Esophagus muscularis mucosa (tissue), 4 donors: ENCODE results near the gene GRIK4. TPM values are rescaled to one million over a fixed set of nuclear protein-coding genes. Genes with fewer than 3 reads are reported as not detected.

ENCODE experiments used
- DNase-seq: peaks from one replicate; pipeline ENCODE4 v3.0.0-alpha.2; 2017; ENCODE audit errors: extremely low spot score
- H3K27ac ChIP-seq, 4 donors: fragments of 200-600 bp; sonication (generic); replicated peaks in 1 of 4; 1 replicate in 3 of 4; 2 replicates in 1 of 4; pipeline ENCODE4 v1.5.1; 2016 to 2019; ENCODE audit warnings: mild to moderate bottlenecking in 1 of 4
- H3K27me3 ChIP-seq, 4 donors: fragments of 200-600 bp; sonication (generic); one replicate each; pipeline versions ENCODE4 v1.5.1 to v1.6.0; 2016 to 2019
- H3K36me3 ChIP-seq, 4 donors: fragments of 200-600 bp; sonication (generic); one replicate each; pipeline ENCODE4 v1.5.1; 2016 to 2019
- H3K4me1 ChIP-seq, 4 donors: fragments of 200-600 bp; sonication (generic); one replicate each; pipeline ENCODE4 v1.5.1; 2016 to 2019
- H3K4me3 ChIP-seq, 4 donors: fragments of 200-600 bp; sonication (generic); 1 replicate in 2 of 4; 2 replicates in 2 of 4; pipeline ENCODE4 v1.5.1; 2016 to 2019; ENCODE audit warnings: mild to moderate bottlenecking in 4 of 4, moderate library complexity in 1 of 4
- H3K9me3 ChIP-seq, 4 donors: fragments of 200-600 bp; sonication (generic); 1 replicate in 3 of 4; 2 replicates in 1 of 4; pipeline ENCODE4 v1.5.1; 2016 to 2019
- CTCF ChIP-seq, 3 experiments: fragments of 200-600 bp in 2 of 3; fragments of 450-650 bp in 1 of 3; sonication (generic) in 2 of 3; IDR thresholded peaks; one replicate each; pipeline ENCODE4 v1.5.1; 2017 to 2019; ENCODE audit warnings: antibody characterized with exemption in 3 of 3, mild to moderate bottlenecking in 2 of 3, moderate library complexity in 1 of 3
- EP300 ChIP-seq: sonication (generic); formaldehyde crosslinking; IDR thresholded peaks from one replicate; pipeline ENCODE4 v1.6.1; 2017; ENCODE audit warnings: antibody characterized with exemption
- POLR2A ChIP-seq: fragments of 450-650 bp; IDR thresholded peaks from one replicate; pipeline ENCODE4 v1.6.1; 2017; ENCODE audit warnings: antibody characterized with exemption, moderate library complexity, mild to moderate bottlenecking, low read depth
- POLR2AphosphoS5 ChIP-seq, 2 donors: sonication (generic); formaldehyde crosslinking; IDR thresholded peaks; one replicate each; pipeline ENCODE4 v1.6.1; 2017; ENCODE audit warnings: antibody characterized with exemption in 2 of 2
- WGBS: methylation state at CpG from one replicate; pipeline ENCODE4 v1.1.5; 2018; 5-methylcytosine and 5-hydroxymethylcytosine counted together
- intact Hi-C: fragments of 100-400 bp; cut with DNase I; formaldehyde crosslinking; loops from one replicate; pipeline ENCODE4 v1.15.1; 2023
- total RNA-seq, 4 donors: library from RNA; depleted of rRNA; stranded (reverse); fragments of >200 nt; gene quantifications; one replicate each; pipeline versions ENCODE4 v1.1.0 to v1.2.1, GENCODE V29; 2016

Gene GRIK4
- total RNA-seq, 4 donors from 2014 or later, result 0.13 to 0.83 (median 0.43) TPM

GRCh38 chr11:120524536-120525085 lies 13.1 kb downstream of the GRIK4 start:
- Histone ChIP-seq H3K36me3 (no peaks in the 10 kb centered on the region), H3K4me3 (no peak overlapping the region), H3K9me3 (no peaks in the 10 kb centered on the region), H3K27me3 (peaks cover 0 to 49% (median 0%) of the 10 kb centered on the region in 4 donors), H3K4me1 (peaks cover 0 to 8% (median 7%) of the 10 kb centered on the region in 4 donors), H3K27ac (no peak overlapping the region)
- DNase-seq, result no peak
- 93% methylated on average over 8 of the region's 9 CpGs for WGBS
- no peak for TF ChIP-seq EP300
- intact Hi-C loops, result loop anchor here (5.0 kb wide), 1 partner anchor 98 kb away; no protein-coding TSS in a partner anchor

DNA sequence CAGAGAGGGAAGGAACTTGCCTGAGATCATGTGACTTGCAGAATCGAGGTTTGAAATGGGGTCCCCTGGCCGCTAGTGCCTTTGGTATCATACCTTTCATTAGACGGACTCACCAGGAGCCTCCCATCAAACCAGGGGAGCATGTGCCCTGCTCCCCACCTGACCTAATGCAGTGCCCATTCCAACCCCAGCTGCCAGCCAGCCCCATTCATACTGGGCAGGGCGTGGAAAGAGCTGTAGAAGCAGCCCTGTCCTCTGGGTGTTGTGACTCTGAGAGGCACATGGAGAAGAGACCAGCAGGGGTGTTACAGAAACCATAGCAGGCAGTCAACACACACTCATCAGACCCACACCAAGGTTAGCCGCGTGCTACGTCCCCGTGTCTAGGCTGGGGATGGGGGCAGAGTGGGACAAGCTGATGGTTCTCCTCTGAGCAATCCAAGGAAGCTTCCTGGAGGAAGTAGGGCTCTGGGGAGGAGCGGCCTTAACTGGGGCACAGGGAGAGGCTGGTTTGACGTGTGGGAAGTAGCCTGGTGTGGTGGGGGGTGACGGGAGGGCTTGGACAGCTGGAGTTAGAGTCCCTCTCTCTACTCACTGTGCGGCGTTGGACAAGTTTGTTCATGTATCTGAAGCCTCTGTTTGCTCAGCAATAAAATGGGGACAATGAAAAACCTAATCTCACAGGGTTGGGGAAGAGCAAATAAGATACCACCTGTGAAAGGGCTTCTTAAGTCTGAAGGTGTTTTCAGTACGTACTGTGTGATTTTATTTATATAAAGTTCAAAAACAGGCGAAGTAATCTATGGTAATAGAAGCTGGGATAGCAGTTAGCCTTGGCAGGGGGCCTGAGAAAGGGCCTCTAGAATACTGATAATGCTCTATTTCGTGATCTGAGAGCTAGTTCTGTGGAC lies 14.0 kb downstream of the GRIK4 start:
- WGBS, result 80% methylated on average over 16 of the region's 16 CpGs
- DNase-seq, result no peak
- peaks cover 0 to 57% (median 0%) of the 10 kb centered on the region in 4 donors for H3K27me3 ChIP-seq
- H3K9me3 ChIP-seq, result no peaks in the 10 kb centered on the region
- TF ChIP-seq POLR2AphosphoS5 (IDR thresholded peaks at IDR 0.05) (no peak), EP300 (no peak), POLR2A (no peak), CTCF (IDR thresholded peaks at IDR 0.05) (no peak)
- H3K4me3 ChIP-seq, result no peak overlapping the region
- peaks cover 0 to 8% (median 7%) of the 10 kb centered on the region in 4 donors for H3K4me1 ChIP-seq
- no peaks in the 10 kb centered on the region for H3K36me3 ChIP-seq
- H3K27ac ChIP-seq, result no peak overlapping the region
- intact Hi-C loops, result no loop called here

- WGBS, result 93% methylated on average over 10 of the region's 10 CpGs
- no peak overlapping the region for H3K27ac ChIP-seq
- no peak overlapping the region for H3K4me3 ChIP-seq
- no peaks in the 10 kb centered on the region for H3K36me3 ChIP-seq
- DNase-seq, result no peak
- intact Hi-C loops, result no loop called here
- peaks cover 0 to 8% (median 7%) of the 10 kb centered on the region in 4 donors for H3K4me1 ChIP-seq
- TF ChIP-seq POLR2AphosphoS5 (IDR thresholded peaks at IDR 0.05) (no peak), EP300 (no peak), CTCF (IDR thresholded peaks at IDR 0.05) (no peak), POLR2A (no peak)
- peaks cover 0 to 62% (median 0%) of the 10 kb centered on the region in 4 donors for H3K27me3 ChIP-seq
- H3K9me3 ChIP-seq, result no peaks in the 10 kb centered on the region
These were observed 14.7 kb downstream of the GRIK4 start for GRCh38 chr11:120526241-120526640.

- Histone ChIP-seq H3K4me1 (peaks cover 0 to 8% (median 7%) of the 10 kb centered on the region in 4 donors), H3K36me3 (no peaks in the 10 kb centered on the region), H3K9me3 (no peaks in the 10 kb centered on the region), H3K27me3 (peaks cover 0 to 71% (median 2%) of the 10 kb centered on the region in 4 donors), H3K27ac (no peak overlapping the region), H3K4me3 (no peak overlapping the region)
- DNase-seq, result no peak
- WGBS, result 47% methylated on average over 5 of the region's 16 CpGs
- TF ChIP-seq POLR2AphosphoS5 (IDR thresholded peaks at IDR 0.05) (no peak), EP300 (no peak)
- intact Hi-C loops, result no loop called here
These were observed 15.7 kb downstream of the GRIK4 start for GRCh38 chr11:120527111-120527761.

- intact Hi-C loops, result no loop called here
These were observed 17.2 kb downstream of the GRIK4 start for GRCh38 chr11:120528749-120529148.

More at GRCh38 chr11:120528749-120529148, 17.2 kb downstream of the GRIK4 start:
- Histone ChIP-seq H3K9me3 (no peaks in the 10 kb centered on the region), H3K4me1 (peaks cover 4 to 8% (median 5%) of the 10 kb centered on the region in 4 donors), H3K27ac (no peak overlapping the region), H3K4me3 (no peak overlapping the region), H3K36me3 (no peaks in the 10 kb centered on the region), H3K27me3 (peaks cover 0 to 67% (median 2%) of the 10 kb centered on the region in 4 donors)
- no peak for TF ChIP-seq POLR2AphosphoS5 (IDR thresholded peaks at IDR 0.05)
- no peak for TF ChIP-seq CTCF (IDR thresholded peaks at IDR 0.05)
- TF ChIP-seq POLR2A, result no peak
- TF ChIP-seq EP300, result no peak
- WGBS, result 91% methylated on average over 4 of the region's 4 CpGs
- DNase-seq, result no peak
